Embryonic facial prominence (tissue), 1 donor: Measurements from ENCODE around the gene NT5DC2.

Source experiments
- DNase-seq: peaks from one replicate; pipeline ENCODE4 v3.0.0-alpha.2; 2016; ENCODE audit errors: extremely low spot score

The NT5DC2 gene

DNA sequence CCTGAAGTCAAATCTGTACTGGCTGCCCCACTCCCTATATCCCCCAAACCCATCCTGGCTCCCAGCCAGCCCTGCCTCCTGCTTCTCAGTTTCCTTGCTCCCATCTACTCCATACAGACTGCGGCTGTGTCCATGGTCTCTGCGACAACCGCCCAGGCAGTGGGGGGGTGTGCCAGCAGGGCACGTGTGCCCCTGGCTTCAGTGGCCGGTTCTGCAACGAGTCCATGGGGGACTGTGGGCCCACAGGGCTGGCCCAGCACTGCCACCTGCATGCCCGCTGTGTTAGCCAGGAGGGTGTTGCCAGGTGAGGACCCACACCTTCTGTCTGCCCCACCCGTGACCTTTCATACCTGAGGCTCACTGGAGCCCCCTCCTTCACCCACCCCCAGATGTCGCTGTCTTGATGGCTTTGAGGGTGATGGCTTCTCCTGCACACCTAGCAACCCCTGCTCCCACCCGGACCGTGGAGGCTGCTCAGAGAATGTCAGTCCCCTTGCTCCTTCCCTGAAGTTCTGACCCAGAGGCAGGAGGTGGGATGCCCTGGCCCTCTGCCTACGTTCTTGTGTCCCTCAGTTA is 23.8 kb downstream of the NT5DC2 start:
- no peak for DNase-seq

DNA sequence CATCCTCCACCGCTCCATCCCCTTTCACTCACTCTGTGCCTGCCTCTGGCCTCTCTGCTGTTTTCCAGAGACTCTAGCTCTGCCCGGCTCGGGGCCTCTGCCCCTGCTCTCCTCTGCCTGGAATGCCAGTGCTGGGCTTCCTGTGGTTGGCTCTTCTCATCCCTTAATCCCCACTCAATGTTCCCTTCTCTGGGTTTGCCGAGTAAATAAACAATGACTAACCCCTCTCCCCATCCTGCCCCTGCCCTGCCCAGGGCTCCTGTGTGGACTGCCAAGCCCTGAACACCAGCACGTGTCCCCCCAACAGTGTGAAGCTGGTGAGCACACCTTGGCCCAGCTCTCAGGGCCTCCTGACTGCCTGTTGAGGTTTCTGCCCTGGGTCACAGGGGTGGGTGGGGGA is 26.3 kb downstream of the NT5DC2 start:
- DNase-seq = no peak

DNA sequence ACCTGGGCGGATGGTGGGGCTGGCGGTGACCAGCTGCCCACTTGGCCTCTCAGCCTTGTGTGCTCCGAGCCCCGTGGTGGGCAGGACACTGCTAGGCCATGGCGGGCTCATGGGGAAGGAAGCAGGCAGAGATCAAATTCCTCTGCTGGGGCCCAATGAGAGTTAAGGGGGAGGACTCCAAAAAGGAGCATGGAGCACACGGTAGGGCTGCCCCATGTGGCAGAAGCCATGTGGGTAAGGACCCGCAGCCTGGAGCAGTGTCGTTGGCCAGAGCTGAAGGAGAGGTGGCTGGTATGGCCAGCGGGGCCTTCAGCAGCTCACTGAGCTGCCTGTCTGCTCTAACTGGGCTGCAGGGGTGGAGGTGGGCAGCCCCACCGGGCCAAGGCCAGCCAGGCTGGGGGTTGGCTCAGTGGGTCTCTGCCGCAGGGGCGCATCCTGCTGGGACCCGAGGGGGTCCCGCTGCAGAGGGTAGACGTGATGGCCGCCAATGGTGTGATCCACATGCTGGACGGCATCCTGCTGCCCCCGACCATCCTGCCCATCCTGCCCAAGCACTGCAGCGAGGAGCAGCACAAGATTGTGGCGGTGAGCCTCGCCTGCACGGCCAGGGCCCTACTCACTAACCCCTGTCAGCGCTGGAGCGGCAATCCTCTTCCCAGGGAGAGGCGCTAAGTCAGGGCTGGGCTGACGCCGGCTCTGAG is 27.2 kb downstream of the NT5DC2 start:
- no peak for DNase-seq

DNA sequence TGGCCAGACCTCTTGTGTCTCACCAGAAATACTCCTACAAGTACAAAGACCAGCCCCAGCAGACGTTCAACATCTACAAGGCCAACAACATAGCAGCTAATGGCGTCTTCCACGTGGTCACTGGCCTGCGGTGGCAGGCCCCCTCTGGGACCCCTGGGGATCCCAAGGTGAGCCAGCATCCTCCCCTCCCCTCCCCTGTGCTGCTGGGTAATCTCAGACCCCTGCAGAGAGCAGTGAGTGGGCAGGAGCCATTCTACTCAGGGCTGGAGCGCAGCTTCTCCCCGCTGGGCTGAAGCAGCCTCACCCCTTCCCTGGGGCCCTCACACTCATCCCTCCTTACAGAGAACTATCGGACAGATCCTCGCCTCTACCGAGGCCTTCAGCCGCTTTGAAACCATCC is 28.7 kb downstream of the NT5DC2 start:
- DNase-seq = no peak

DNA sequence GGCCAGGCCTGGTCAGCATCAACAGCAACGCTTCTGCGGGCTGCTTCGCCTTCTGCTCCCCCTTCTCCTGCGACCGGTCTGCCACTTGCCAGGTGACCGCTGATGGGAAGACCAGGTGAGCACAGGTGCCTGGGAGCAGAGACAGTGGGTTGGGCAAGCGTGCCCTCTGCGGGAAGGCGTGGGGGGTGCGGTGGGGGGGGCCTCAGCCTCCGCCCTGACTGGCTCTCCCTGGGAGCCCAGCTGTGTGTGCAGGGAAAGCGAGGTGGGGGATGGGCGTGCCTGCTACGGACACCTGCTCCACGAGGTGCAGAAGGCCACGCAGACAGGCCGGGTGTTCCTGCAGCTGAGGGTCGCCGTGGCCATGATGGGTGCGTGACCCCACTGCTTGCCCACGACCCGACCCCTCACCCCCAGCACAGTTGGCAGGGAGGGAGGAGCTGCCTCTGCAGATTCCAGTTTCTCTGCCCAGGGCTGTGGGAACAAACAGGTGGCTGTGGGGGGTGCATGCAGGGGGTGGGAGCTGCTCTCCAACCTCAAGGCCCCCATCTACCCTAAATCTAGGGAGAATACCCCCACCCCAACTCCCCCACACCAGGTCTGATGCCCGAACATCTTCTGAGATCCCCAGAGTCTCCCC is 29.8 kb downstream of the NT5DC2 start:
- DNase-seq = no peak

DNA sequence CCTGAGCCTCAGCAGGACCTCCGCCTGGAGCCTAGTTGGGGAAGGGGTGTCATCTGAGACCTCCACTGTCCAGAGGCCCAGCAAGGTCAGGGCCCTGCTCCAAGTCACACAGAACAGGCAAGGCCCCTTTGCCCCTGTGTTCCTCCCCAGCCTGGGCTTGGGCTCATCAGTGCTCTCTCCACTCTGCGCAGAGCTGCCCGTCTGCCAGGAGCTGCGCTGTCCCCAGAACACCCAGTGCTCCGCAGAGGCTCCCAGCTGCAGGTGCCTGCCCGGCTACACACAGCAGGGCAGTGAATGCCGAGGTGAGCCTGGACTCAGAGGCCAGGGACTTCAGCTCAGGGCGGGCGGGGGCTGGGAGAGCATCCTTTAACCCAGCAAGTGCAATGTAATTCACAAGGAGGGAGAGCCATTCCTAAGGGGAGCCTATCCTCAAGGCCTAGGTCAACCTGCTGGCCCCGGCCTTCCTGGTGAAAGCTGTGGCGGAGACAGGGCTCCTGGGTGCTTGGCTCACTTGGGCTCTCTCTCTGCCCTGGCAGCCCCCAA is 30.8 kb downstream of the NT5DC2 start:
- DNase-seq = no peak

DNA sequence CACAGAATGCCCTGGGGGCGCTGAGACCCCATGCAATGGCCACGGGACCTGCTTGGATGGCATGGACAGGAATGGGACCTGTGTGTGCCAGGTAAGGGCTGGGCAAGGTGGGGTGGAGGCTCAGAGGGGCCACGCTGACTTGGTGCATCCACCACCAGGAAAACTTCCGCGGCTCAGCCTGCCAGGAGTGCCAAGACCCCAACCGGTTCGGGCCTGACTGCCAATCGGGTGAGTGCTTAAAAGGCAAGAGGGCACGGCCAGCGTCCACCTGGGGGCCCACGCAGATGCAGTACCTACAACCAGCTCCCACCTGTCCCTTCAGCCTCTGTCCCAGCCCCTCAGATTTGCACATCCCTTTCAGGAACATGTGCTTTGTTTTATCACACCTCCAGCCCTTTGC is 31.7 kb downstream of the NT5DC2 start:
- no peak for DNase-seq

DNA sequence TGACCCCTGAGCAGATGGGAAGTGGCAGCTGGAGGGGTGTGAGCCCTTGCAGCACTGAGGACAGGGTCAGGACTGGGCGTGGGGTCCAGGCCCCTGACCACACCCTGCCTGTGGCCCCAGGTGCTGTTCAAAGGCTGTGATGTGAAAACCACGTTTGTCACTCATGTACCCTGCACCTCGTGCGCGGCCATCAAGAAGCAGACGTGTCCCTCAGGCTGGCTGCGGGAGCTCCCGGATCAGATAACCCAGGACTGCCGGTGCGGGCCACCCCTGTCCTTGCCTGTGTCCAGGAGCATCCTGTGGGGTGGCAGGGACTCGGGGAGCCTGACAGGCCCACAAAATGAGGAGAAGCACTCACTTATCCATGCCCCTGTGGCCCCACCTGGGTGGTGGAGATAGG is 32.6 kb downstream of the NT5DC2 start:
- no peak for DNase-seq

DNA sequence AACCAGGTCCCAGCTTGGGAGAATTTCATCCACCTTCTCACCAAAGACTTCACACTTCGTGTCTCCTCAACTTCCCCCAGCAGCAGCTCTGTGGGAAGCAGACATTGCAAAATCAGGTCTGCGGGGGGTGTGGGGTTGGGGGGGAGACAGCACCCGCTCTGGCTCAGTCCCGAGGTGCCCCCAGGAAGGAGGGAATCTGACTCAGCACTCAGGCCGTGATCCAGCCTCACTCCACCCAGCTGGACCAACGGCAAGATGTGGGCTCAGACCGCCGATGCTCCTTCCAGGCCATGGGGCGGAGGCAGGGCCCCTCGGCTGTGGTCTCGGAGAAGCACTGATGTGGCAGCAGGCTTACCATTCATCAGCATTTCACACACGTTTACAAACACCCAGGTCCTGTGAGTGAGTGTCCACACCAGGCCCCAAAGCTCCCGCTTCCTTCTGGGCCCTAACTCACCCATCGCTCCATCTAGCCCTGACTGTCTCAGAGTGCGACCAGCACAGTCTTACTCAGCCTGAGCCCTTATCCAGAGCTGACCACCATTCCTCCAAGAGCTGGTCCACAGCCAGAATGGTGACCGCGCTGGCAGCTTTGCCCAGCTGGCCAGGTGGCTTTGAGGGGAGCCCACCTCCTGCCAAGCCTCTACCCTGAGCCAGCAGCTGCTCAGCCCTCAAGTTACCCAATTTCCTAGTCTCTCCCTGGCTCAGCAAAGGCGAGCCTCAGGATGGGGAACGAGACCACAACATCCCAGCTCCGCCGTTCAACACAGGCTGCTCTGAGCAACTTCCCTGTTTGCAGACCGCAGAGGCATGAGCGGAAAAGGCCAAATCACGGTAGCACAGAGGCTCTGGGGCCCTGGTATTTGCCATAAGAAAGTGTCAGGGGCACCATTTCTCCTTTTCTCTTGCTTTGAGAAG is 35.3 kb downstream of the NT5DC2 start:
- no peak for DNase-seq

DNA sequence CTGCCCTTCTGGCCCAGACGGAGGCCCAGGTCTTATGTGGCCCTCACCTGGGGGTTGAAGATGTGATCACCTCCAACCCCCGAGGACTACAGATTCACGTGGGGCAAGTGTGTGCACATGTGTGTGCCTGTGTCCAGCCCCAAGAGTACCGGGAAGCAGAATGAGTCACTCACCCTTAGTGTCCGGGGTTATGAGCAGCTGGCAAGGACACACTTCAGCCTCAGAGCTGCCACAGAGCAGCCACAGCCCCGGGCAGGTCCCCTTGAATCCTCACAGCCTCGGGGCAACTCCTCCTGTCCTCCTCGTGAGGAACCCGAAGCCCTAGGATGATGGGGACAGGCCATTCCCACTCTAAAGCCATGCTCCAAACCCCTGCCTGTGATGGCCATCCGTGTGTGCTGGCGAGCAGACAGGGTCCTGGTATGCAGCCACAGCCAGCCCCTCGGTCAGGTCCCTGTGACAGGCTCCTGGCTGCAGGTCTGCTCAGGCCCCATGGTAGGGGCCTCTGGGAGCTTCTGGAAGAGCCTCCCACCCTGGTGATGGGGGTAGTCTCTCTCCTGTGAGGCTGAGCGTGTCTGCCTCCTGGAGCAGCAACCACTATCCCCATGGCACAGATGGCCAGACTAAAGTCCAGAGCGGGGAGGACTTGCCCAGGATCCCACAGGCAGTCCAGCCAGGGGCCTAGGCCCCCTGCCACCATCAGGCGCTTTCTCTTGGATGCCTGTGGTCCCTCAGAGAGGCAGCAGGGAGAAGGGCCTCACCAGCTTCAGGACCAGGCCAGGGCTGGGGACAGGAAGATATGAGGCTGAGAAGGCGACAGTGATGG is 37.7 kb downstream of the NT5DC2 start:
- DNase-seq = no peak

DNA sequence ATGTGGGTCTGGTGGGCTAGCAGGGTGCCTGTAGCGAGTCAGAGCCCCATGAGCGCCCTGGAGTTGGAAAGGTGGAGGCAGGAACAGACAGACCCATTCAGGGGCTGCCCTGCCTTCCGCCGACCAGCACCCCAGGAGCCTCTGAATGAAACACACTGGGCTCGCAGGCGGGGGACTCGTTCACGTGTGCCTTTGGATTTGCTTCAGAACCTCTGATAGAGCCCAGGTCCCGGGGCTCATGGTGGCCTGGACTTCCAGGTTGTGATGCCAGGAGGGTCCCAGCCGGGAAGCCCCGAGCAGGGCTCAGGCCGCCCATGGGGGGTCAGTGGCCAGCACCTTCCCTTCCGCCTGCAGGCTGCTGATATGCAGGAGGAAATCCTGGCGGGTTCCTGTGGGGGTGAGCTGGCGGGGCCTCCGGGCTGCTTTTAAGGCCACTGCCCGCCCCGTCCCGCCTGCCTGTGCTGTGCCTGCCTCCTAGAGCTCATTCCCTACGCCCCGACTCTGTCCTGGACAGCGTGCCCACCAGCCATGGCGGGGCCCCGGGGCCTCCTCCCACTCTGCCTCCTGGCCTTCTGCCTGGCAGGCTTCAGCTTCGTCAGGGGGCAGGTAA is 38.7 kb downstream of the NT5DC2 start, which contains the start of gene STAB1:
Gene STAB1 (plus strand): TSS at position 453 of the 610 bp plus-strand sequence. CDS start 76 bp downstream, at position 529.
- no peak for DNase-seq

DNA sequence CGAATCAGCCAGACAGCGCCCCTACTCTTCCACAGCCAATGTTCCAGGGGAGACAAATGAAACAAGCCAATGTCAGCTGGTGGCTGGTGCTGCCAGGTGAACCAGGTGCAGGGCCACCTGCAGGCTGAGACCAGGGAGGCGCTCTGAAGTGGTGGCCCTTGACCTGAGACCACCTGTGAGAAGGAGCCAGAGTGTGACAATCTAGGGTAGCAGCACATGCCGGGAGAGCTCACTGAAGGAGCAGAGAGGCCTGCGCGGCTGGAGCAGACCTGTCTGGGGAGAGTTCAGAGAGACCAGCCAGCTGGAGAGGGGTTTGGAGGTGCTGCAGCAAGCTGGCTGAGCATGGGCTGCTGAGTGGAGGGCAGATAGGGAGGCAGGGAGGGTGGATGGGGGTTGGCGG is 39.2 kb downstream of the NT5DC2 start:
- DNase-seq = no peak

DNA sequence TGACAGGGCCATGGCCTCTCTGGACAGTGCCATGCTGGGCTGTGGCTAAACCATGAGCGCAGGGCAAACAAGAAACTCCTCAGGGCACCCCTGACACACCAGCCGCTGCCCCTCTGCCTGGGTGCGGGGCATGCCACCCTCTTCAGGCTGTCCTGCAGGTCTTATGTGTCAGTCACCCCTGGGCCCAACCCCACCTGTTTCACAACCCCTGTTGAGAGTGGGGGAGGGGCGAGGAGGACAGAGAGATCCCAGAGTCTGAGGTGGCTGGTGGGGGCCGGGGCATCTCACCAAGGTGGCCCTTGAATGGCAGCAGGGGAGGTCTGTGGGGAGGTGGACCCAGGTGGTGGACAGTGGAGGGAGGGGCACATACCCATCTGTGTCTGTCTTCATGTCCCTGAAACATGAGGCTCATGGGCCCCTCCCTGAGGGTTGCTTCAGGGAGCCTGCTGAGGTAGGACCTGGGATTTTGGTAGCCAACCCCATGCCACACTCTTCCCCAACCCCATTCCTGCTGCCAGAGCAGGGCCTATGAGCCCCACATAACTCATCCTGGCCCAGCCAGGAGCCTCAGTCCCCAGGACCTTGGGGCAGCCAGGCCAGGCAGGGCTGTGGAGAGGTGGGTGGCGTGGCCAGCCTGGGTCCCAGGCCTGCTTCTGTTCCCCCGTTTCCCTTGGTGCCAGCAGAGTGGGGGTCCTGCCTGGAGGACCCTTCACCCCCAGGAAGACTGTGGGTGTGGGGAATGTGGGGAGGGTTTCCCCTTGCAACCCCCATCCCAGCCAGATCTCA is 40.2 kb downstream of the NT5DC2 start:
- DNase-seq = no peak

DNA sequence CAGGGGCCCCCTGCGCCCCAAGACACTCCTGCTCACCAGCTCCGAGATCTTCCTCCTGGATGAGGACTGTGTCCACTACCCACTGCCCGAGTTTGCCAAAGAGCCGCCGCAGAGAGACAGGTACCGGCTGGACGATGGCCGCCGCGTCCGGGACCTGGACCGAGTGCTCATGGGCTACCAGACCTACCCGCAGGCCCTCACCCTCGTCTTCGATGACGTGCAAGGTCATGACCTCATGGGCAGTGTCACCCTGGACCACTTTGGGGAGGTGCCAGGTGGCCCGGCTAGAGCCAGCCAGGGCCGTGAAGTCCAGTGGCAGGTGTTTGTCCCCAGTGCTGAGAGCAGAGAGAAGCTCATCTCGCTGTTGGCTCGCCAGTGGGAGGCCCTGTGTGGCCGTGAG is 41.6 kb downstream of the NT5DC2 start:
- DNase-seq = no peak

DNA sequence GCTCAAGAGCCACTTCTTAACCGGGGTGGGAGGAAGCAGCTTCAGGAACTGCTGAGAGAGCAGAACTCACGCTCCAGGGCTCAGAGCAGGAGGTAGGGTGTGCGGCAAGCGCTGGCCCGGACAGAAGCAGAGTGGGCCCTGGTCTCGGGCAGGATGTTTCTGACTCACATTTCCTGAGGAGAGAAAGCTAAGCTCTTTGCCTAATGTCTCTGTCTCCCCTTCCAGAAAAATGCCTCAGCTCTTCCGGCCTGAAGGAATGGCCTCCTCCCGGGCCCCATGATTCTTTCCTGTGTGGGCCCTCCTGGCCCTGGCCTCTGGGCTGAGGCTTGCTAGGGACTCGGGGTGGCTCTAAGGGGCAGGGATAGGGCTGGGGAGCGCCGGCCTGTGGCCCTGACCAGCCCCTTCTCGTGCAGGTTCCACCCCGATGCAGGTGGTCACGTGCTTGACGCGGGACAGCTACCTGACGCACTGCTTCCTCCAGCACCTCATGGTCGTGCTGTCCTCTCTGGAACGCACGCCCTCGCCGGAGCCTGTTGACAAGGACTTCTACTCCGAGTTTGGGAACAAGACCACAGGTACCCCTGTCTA is 42.6 kb downstream of the NT5DC2 start:
- no peak for DNase-seq

DNA sequence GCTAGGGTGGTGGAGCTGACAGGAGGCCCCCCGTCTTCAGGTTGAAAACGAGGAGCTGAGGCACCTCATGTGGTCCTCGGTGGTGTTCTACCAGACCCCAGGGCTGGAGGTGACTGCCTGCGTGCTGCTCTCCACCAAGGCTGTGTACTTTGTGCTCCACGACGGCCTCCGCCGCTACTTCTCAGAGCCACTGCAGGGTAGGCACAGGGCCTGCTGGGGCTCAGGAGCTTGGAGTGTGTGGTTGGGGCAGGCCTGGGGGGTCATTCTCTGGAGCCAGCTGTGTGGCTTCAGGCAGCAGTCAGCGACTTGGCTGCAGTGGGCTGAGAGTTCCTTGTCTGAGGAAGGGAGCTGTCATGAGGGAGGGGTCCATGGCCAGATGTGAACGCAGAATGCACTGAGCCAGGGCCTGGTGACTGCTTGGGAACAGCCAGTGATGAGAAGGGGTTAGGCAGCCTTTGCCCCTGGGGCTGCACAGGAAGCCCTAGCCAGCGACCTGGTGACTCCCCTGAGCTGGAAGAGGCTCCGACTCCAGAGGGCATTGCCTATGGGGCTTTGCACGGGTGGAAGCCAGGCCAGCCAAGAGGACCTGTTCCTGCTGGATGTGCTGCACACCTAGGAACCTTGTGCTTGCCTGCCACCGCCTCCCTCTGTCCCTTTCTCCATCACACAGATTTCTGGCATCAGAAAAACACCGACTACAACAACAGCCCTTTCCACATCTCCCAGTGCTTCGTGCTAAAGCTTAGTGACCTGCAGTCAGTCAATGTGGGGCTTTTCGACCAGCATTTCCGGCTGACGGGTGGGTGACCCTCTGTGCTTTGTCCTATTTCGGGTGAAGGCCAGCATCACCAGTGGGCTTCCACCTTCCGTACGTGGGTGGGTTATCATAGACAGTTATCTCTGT is 43.4 kb downstream of the NT5DC2 start:
- DNase-seq = no peak

DNA sequence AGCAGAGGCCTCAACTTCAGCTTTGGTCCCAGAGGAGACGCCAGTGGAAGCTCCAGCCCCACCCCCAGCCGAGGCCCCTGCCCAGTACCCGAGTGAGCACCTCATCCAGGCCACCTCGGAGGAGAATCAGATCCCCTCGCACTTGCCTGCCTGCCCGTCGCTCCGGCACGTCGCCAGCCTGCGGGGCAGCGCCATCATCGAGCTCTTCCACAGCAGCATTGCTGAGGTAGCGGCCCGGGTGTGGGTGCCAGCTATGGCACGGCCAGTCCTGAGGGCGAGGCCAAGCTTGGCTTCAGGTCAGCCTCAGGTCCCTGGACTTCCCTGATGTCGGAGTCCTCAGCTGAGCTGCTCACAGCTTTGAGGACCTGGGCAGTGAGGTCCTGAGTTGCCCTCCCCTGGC is 44.2 kb downstream of the NT5DC2 start:
- DNase-seq = no peak

DNA sequence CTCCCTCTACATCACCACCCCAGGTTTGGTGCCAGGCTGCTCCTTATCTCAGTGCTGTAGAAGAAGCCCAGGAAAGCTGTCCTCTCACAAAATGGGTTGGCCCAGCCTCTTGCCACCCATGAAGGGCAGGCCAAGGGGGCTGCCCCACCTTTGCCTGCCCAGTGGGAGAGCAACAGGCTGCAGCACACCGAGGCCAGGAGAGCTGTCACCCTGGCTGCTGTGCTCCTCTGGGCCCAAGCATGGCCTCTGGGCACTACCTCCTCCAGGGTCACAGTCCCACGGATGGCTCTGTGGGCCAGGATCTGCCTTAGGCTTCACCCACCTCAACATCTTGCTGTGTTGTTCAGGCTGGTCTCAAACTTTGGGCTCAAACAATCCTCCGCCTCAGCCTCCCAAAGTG is 44.9 kb downstream of the NT5DC2 start:
- no peak for DNase-seq
